Thyroid gland (tissue), 4 donors: Measurements from ENCODE around the gene ALAS2.

Experiments
- CTCF ChIP-seq, 6 experiments: fragments of 200-600 bp in 3 of 6; fragments of 450-650 bp in 3 of 6; sonication (generic) in 3 of 6; IDR thresholded peaks; one replicate each; pipeline ENCODE4 v1.5.1; 2016 to 2019; ENCODE audit warnings: antibody characterized with exemption in 6 of 6, mild to moderate bottlenecking in 2 of 6, inconsistent platforms in 1 of 6, moderate library complexity in 1 of 6
- POLR2A ChIP-seq, 2 donors: fragments of 450-650 bp; IDR thresholded peaks; one replicate each; pipeline ENCODE4 v1.6.1; 2017; ENCODE audit warnings: antibody characterized with exemption in 2 of 2, mild to moderate bottlenecking in 2 of 2, moderate library complexity in 1 of 2

DNA sequence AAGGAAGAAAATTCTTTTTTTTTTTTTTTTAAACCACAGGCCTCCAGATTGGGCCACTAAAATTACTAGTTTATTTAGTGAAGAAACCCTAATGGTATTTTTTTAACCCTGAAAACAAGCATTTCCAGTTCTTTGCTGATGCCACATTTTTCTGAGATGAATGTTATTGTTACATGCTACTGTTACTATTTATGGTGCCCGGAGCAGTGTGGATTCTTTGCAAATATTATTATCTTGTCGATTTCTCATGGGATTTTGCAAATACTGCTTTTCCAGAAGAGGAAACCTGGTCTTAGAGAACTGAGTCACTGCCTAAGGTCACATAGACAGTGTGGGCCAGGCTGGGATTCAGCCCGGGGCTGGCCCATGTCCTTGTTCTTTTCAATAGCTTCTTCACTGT lies 8.7 kb upstream of the ALAS2 start:
- no peak for TF ChIP-seq CTCF (IDR thresholded peaks at IDR 0.05)
- TF ChIP-seq POLR2A (IDR thresholded peaks at IDR 0.05) = no peak
